GOT3 (cell line): ENCODE results near the gene DLG2.
"Not testable (repeated sequence)": the region's sequence is repeated elsewhere in the genome, so short reads cannot be mapped to it uniquely, and the experiment has no call there.

Source experiments
- DNase-seq: peaks from one replicate; lab custom pipeline; 2025; ENCODE audit warnings: mixed read lengths; lab: John Stamatoyannopoulos, UW

Gene DLG2

GRCh38 chr11:85643191-85643614 lies 16.1 kb upstream of the DLG2 start:
- no peak for DNase-seq

GRCh38 chr11:85634747-85635146 lies 7.6 kb upstream of the DLG2 start:
- no peak for DNase-seq

- DNase-seq, result no peak
These were observed 1.7 kb upstream of the DLG2 start for GRCh38 chr11:85628771-85629341.

GRCh38 chr11:85627998-85628770 lies 1.0 kb upstream of the DLG2 start, which contains the start of gene TMEM126B:
TMEM126B (plus strand) TSS chr11:85628593; CDS start chr11:85628608, 15 bp downstream.
- peak; percentile 64 for DNase-seq

GRCh38 chr11:85626496-85626895 lies 648 bp downstream of the DLG2 start:
- DNase-seq, result no peak

- DNase-seq, result no peak
These were observed 6.9 kb downstream of the DLG2 start for GRCh38 chr11:85620256-85620655.

GRCh38 chr11:85619499-85619898 lies 7.6 kb downstream of the DLG2 start:
- DNase-seq, result no peak

- DNase-seq, result not testable (repeated sequence)
These were observed 15.5 kb downstream of the DLG2 start for GRCh38 chr11:85611643-85612042.

GRCh38 chr11:85609286-85609685 lies 17.9 kb downstream of the DLG2 start:
- DNase-seq, result not testable (repeated sequence)

GRCh38 chr11:85608621-85609020 lies 18.5 kb downstream of the DLG2 start:
- DNase-seq, result not testable (repeated sequence)

GRCh38 chr11:85606237-85606636 lies 20.9 kb downstream of the DLG2 start:
- not testable (repeated sequence) for DNase-seq

- DNase-seq, result no peak
These were observed 23.9 kb downstream of the DLG2 start for GRCh38 chr11:85603220-85603619.

GRCh38 chr11:85602526-85603213 lies 24.5 kb downstream of the DLG2 start:
- no peak for DNase-seq

GRCh38 chr11:85599083-85599482 lies 28.1 kb downstream of the DLG2 start:
- no peak for DNase-seq

GRCh38 chr11:85596886-85597285 lies 30.3 kb downstream of the DLG2 start:
- no peak for DNase-seq

- no peak for DNase-seq
These were observed 31.8 kb downstream of the DLG2 start for GRCh38 chr11:85595285-85595884.

GRCh38 chr11:85590848-85591483 lies 36.2 kb downstream of the DLG2 start:
- DNase-seq, result no peak

- no peak for DNase-seq
These were observed 37.8 kb downstream of the DLG2 start for GRCh38 chr11:85589373-85589772.

- DNase-seq, result no peak
These were observed 45.0 kb downstream of the DLG2 start for GRCh38 chr11:85582111-85582510.

GRCh38 chr11:85575388-85575787 lies 51.8 kb downstream of the DLG2 start:
- no peak for DNase-seq

GRCh38 chr11:85572056-85572455 lies 55.1 kb downstream of the DLG2 start:
- DNase-seq, result no peak

GRCh38 chr11:85569525-85569924 lies 57.6 kb downstream of the DLG2 start:
- no peak for DNase-seq
